Activated naive CD4-positive, alpha-beta T cell treated with anti-CD3 and anti-CD28 coated beads, Interleukin-2, amount 50 U/mL, for 24 hours (primary cell): ENCODE data around the gene GPRC5D.
A peak's percentile ranks its signal among the peaks of the same experiment; 100 is the strongest.

Source experiments
- H3K27ac Mint-ChIP-seq: one replicate; pipeline ENCODE4 v1.8.0; 2021; ENCODE audit warnings: mild to moderate bottlenecking, mixed read lengths
- H3K27me3 Mint-ChIP-seq: one replicate; pipeline ENCODE4 v1.8.0; 2021; ENCODE audit warnings: mixed read lengths
- H3K36me3 Mint-ChIP-seq: one replicate; pipeline ENCODE4 v1.8.0; 2021; ENCODE audit warnings: mixed read lengths
- H3K4me1 Mint-ChIP-seq: one replicate; pipeline ENCODE4 v1.8.0; 2021; ENCODE audit warnings: mixed read lengths
- H3K4me3 Mint-ChIP-seq: one replicate; pipeline ENCODE4 v1.8.0; 2021; ENCODE audit warnings: mild to moderate bottlenecking, mixed read lengths
- H3K9me3 Mint-ChIP-seq: one replicate; pipeline ENCODE4 v1.8.0; 2021; ENCODE audit warnings: mixed read lengths

Gene GPRC5D

GRCh38 chr12:12929696-12930095 is 22.3 kb downstream of the GPRC5D start:
- no peaks in the 10 kb centered on the region for H3K27me3 Mint-ChIP-seq
- no peaks in the 10 kb centered on the region for H3K9me3 Mint-ChIP-seq
- no peaks in the 10 kb centered on the region for H3K36me3 Mint-ChIP-seq
- no peak overlapping the region for H3K27ac Mint-ChIP-seq
- no peak overlapping the region for H3K4me3 Mint-ChIP-seq
- H3K4me1 Mint-ChIP-seq: no peaks in the 10 kb centered on the region

- H3K27ac Mint-ChIP-seq: peak overlapping the region; percentile 17
Observed at GRCh38 chr12:12927211-12928079, 24.5 kb downstream of the GPRC5D start.

DNA sequence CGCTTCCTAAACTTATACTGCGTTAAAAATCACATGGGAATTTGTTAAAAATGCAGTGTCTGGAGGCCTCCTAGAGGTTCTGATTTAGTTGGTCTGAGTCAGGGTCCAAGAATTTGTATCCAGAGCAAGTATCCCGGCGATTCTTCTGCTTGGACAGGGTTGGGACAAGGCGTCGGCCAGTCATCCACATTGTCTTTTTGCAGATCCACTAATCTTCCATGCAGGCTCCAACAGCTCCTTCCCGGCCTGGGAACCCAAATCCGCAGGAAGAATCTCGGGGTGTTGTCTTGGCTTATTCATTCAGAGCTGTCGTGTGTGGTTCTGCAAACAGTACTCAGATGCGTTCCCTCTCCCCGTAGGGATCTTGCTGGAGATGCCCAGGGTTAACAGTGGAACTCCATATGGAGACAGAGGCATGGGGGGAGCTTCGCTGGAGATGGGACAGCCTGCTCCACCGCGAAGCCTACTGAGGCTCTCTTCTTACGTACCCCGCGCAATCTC is 25.3 kb downstream of the GPRC5D start:
- H3K4me3 Mint-ChIP-seq: no peak overlapping the region
- H3K27ac Mint-ChIP-seq: no peak overlapping the region
- H3K4me1 Mint-ChIP-seq: no peaks in the 10 kb centered on the region
- no peaks in the 10 kb centered on the region for H3K36me3 Mint-ChIP-seq
- H3K9me3 Mint-ChIP-seq: no peaks in the 10 kb centered on the region
- H3K27me3 Mint-ChIP-seq: no peaks in the 10 kb centered on the region

More at GRCh38 chr12:12927211-12928079, 24.5 kb downstream of the GPRC5D start:
- H3K9me3 Mint-ChIP-seq: no peaks in the 10 kb centered on the region
- H3K36me3 Mint-ChIP-seq: no peaks in the 10 kb centered on the region
- H3K4me1 Mint-ChIP-seq: no peaks in the 10 kb centered on the region
- peak overlapping the region; percentile 71 for H3K4me3 Mint-ChIP-seq
- no peaks in the 10 kb centered on the region for H3K27me3 Mint-ChIP-seq

- Mint-ChIP-seq H3K4me1 (no peaks in the 10 kb centered on the region), H3K36me3 (no peaks in the 10 kb centered on the region), H3K27ac (no peak overlapping the region), H3K4me3 (no peak overlapping the region), H3K9me3 (no peaks in the 10 kb centered on the region), H3K27me3 (no peaks in the 10 kb centered on the region)
Observed at GRCh38 chr12:12925388-12925787, 26.6 kb downstream of the GPRC5D start.

GRCh38 chr12:12924169-12924568 is 27.8 kb downstream of the GPRC5D start:
- Mint-ChIP-seq H3K27ac (no peak overlapping the region), H3K4me1 (no peaks in the 10 kb centered on the region), H3K9me3 (no peaks in the 10 kb centered on the region)

DNA sequence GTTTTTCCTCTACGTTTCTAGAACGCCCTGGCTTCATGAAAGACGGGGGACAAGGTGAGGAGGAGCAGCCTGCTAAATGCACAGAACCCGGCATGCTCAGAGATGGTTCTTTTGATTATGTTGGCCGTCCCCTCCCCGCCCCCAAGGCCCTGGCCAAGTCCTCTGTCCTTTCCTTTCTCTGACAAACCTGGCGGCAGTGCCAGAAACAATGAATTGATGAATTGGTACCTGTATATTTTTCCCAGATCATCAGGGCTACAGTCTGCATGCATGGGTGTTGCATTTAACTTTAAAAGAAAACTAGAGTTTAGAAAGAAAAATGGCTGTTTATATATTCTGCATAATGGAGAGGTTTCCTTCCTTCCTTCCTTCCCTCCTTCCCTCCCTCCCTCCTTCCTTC is 29.0 kb downstream of the GPRC5D start:
- Mint-ChIP-seq H3K4me1 (no peaks in the 10 kb centered on the region), H3K27me3 (no peaks in the 10 kb centered on the region), H3K4me3 (no peak overlapping the region), H3K9me3 (no peaks in the 10 kb centered on the region), H3K27ac (no peak overlapping the region), H3K36me3 (no peaks in the 10 kb centered on the region)

More at GRCh38 chr12:12924169-12924568, 27.8 kb downstream of the GPRC5D start:
- Mint-ChIP-seq H3K4me3 (no peak overlapping the region), H3K36me3 (no peaks in the 10 kb centered on the region), H3K27me3 (no peaks in the 10 kb centered on the region)

GRCh38 chr12:12922191-12922616 is 29.8 kb downstream of the GPRC5D start:
- Mint-ChIP-seq H3K4me1 (no peaks in the 10 kb centered on the region), H3K27ac (no peak overlapping the region), H3K36me3 (no peaks in the 10 kb centered on the region), H3K4me3 (no peak overlapping the region), H3K27me3 (no peaks in the 10 kb centered on the region), H3K9me3 (no peaks in the 10 kb centered on the region)

GRCh38 chr12:12919666-12920435 is 32.1 kb downstream of the GPRC5D start:
- peaks cover 2% of the 10 kb centered on the region for H3K27me3 Mint-ChIP-seq
- peaks cover 11% of the 10 kb centered on the region for H3K4me1 Mint-ChIP-seq
- H3K9me3 Mint-ChIP-seq: no peaks in the 10 kb centered on the region
- H3K27ac Mint-ChIP-seq: no peak overlapping the region
- H3K4me3 Mint-ChIP-seq: no peak overlapping the region
- no peaks in the 10 kb centered on the region for H3K36me3 Mint-ChIP-seq

GRCh38 chr12:12918781-12919389 is 33.1 kb downstream of the GPRC5D start:
- Mint-ChIP-seq H3K27ac (no peak overlapping the region), H3K4me1 (peaks cover 11% of the 10 kb centered on the region), H3K4me3 (no peak overlapping the region), H3K9me3 (no peaks in the 10 kb centered on the region), H3K27me3 (peaks cover 2% of the 10 kb centered on the region), H3K36me3 (no peaks in the 10 kb centered on the region)

DNA sequence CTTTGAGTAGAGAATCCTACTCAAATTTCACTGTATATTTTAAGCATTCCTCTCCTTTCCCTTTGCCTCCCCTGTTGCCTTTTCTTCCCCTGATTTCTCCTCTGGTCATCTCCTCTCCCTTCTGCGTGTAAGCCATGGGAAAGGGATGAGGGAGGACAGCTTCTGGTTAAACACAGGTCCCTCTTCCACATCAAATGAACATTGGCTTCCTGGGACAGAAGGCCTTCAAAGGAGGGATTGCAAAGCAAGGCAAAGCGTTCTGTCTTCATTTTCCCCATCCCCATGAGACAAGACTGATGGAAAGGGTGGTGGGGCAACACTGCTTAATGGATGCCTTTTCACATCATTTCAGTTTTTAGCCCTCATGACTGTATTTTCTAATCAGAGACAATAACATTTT is 34.5 kb downstream of the GPRC5D start:
- Mint-ChIP-seq H3K36me3 (no peaks in the 10 kb centered on the region), H3K4me1 (peaks cover 11% of the 10 kb centered on the region), H3K27ac (no peak overlapping the region), H3K27me3 (peaks cover 2% of the 10 kb centered on the region), H3K4me3 (no peak overlapping the region), H3K9me3 (no peaks in the 10 kb centered on the region)

- peak overlapping the region; percentile 15 for H3K4me3 Mint-ChIP-seq
- H3K9me3 Mint-ChIP-seq: no peaks in the 10 kb centered on the region
- no peaks in the 10 kb centered on the region for H3K36me3 Mint-ChIP-seq
- no peak overlapping the region for H3K27ac Mint-ChIP-seq
- H3K4me1 Mint-ChIP-seq: peaks cover 11% of the 10 kb centered on the region
- H3K27me3 Mint-ChIP-seq: peaks cover 2% of the 10 kb centered on the region
Observed at GRCh38 chr12:12916135-12916944, 35.6 kb downstream of the GPRC5D start.

DNA sequence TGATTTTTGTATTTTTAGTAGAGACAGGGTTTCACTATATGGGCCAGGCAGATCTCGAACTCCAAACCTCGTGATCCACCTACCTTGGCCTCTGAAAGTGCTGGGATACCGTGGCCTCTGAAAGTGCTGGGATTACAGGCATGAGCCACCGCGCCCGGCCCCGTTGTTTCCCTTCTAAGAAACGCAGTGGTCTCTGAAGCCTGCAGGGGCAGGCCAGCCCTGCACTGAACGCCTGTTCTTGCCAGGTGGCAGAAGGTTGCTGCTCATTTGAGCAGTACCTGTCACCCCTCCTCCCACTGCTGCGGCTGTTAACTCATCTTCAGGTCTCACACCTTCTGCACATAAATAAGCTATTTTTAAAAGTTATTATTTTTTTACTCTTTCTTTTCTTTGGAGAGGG is 36.3 kb downstream of the GPRC5D start:
- H3K4me3 Mint-ChIP-seq: no peak overlapping the region
- H3K27me3 Mint-ChIP-seq: peaks cover 2% of the 10 kb centered on the region
- H3K36me3 Mint-ChIP-seq: no peaks in the 10 kb centered on the region
- no peaks in the 10 kb centered on the region for H3K9me3 Mint-ChIP-seq
- no peak overlapping the region for H3K27ac Mint-ChIP-seq
- peaks cover 16% of the 10 kb centered on the region for H3K4me1 Mint-ChIP-seq

DNA sequence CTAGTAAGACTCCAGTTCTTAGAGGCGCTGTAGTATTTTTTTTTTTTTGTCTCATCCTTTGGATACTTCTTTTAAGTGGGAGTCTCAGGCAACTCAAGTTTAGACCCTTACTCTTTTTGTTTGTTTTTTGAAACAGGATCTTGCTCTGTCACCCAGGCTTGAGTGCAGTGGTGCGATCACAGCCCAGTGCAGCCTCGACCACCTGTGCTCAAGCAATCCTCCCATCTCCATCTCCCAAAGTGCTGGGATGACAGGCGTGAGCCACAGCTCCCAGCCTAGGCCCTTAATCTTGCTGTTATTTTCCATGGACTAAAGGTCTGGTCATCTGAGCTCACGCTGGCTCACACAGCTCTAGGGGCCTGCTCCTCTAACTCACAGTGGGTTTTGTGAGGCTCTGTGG is 39.3 kb downstream of the GPRC5D start:
- H3K9me3 Mint-ChIP-seq: no peaks in the 10 kb centered on the region
- no peak overlapping the region for H3K4me3 Mint-ChIP-seq
- H3K27ac Mint-ChIP-seq: no peak overlapping the region
- H3K4me1 Mint-ChIP-seq: peaks cover 35% of the 10 kb centered on the region
- no peaks in the 10 kb centered on the region for H3K36me3 Mint-ChIP-seq
- peaks cover 2% of the 10 kb centered on the region for H3K27me3 Mint-ChIP-seq

- Mint-ChIP-seq H3K36me3 (no peaks in the 10 kb centered on the region), H3K9me3 (no peaks in the 10 kb centered on the region), H3K4me1 (peaks cover 24% of the 10 kb centered on the region), H3K27ac (no peak overlapping the region), H3K27me3 (no peaks in the 10 kb centered on the region), H3K4me3 (no peak overlapping the region)
Observed at GRCh38 chr12:12909995-12910420, 42.0 kb downstream of the GPRC5D start.
